WTC11 (cell line): Measurements from ENCODE around the gene RSRC1.

ENCODE experiments used
- CTCF ChIP-seq: fragments of 200-600 bp; IDR thresholded peaks from 2 replicates; pipeline ENCODE4 v1.8.0; 2022; ENCODE audit warnings: antibody characterized with exemption
- JUN ChIP-seq: sonication (generic); formaldehyde crosslinking; IDR thresholded peaks from 2 replicates; pipeline ENCODE4 v1.8.0; 2023; ENCODE audit warnings: mild to moderate bottlenecking, missing genetic modification reagents
- NR1H2 ChIP-seq: sonication (generic); formaldehyde crosslinking; IDR thresholded peaks from 2 replicates; pipeline ENCODE4 v1.9.0; 2021; ENCODE audit warnings: mild to moderate bottlenecking, moderate library complexity, missing genetic modification reagents
- SP1 ChIP-seq: sonication (generic); formaldehyde crosslinking; conservative IDR thresholded peaks from 2 replicates; pipeline ENCODE4 v1.8.1; 2022; ENCODE audit warnings: missing genetic modification reagents

DNA sequence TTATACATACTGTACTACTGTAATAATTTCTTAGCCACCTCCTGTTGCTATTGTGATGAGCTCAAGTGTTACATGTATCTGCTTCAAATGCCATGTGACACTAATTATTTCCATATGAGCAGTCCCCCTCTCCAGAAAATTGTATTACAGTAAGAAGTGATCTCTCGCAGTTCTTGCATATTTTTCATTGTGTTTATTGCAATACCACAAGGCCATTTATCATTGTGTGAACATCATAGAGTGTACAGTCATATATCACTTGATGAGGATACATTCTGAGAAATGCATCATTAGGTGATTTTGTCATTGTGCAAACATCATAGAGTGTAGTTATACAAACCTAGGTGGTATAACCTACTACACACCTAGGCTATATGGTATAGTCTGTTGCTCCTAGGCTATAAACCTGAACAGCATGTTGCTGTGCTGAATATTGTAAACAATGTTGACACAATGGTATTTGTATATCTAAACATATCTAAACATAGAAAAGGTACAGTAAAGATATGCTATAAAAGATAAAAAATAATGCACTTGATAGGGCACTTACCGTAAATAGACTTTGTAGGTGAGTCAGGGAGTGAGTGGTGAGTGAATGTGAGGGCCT, 271.5 kb downstream of the RSRC1 start:
- no peak for TF ChIP-seq CTCF
- no peak for TF ChIP-seq SP1 (CRISPR knock-in tag)
- TF ChIP-seq JUN: no peak
- TF ChIP-seq NR1H2 (CRISPR knock-in tag): no peak
